Measurements from ENCODE around the gene C6orf89.

C6orf89 gene, protein sequence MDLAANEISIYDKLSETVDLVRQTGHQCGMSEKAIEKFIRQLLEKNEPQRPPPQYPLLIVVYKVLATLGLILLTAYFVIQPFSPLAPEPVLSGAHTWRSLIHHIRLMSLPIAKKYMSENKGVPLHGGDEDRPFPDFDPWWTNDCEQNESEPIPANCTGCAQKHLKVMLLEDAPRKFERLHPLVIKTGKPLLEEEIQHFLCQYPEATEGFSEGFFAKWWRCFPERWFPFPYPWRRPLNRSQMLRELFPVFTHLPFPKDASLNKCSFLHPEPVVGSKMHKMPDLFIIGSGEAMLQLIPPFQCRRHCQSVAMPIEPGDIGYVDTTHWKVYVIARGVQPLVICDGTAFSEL

GRCh38 chr6:36885461-36886401, at the start of gene C6orf89:
TSS of gene C6orf89 (plus strand) at chr6:36885952. CDS start at chr6:36899445, 13,493 bp downstream.
- DNase-seq (ENCODE audit: low read depth), result peak; percentile 96

- no peak for DNase-seq (ENCODE audit: low read depth)
Measured at GRCh38 chr6:36836111-36837021, 49.4 kb upstream of the C6orf89 start.

DNA sequence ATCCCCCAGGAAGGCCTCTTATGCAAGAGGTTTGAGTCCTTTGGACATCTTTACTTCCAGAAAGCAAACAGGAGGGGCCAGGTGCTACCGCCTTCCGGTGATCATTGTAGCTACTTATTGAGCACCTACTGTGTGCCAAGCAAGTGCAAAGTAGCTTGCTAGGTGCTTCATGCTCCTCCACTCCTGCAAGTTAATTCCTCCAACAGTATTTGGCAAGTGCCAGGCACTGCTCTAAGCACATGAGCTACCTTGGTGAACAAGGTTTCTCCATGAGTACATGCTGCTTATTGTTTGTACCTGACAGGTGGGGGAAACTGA, 48.8 kb upstream of the C6orf89 start:
- DNase-seq (ENCODE audit: low read depth), result no peak

DNA sequence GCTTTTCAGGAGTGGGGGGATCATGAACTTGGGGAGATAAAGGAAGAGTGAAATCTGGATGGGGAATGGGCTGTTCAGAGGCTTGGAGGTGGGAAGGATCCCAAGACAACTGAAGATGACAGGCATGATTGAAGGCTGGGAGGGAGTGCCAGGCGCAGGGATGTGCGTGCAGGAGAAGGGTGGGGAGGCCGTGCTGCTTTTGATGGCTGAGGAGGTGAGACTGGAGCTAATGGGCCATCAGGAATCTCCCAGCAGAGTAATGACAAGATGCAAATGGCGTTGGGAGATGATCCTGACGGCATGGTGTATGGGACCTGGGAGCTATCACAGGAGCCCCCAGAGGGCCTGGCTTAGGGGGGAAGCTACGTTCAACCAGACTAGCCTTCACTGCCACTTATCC, 48.1 kb upstream of the C6orf89 start:
- DNase-seq (ENCODE audit: low read depth), result no peak

- DNase-seq (ENCODE audit: low read depth), result no peak
Measured at GRCh38 chr6:36838896-36839748, 46.6 kb upstream of the C6orf89 start, which contains the start of gene CPNE5. TSS of gene CPNE5 (minus strand) at chr6:36839444. CDS start at chr6:36839377, 67 bp downstream.

DNA sequence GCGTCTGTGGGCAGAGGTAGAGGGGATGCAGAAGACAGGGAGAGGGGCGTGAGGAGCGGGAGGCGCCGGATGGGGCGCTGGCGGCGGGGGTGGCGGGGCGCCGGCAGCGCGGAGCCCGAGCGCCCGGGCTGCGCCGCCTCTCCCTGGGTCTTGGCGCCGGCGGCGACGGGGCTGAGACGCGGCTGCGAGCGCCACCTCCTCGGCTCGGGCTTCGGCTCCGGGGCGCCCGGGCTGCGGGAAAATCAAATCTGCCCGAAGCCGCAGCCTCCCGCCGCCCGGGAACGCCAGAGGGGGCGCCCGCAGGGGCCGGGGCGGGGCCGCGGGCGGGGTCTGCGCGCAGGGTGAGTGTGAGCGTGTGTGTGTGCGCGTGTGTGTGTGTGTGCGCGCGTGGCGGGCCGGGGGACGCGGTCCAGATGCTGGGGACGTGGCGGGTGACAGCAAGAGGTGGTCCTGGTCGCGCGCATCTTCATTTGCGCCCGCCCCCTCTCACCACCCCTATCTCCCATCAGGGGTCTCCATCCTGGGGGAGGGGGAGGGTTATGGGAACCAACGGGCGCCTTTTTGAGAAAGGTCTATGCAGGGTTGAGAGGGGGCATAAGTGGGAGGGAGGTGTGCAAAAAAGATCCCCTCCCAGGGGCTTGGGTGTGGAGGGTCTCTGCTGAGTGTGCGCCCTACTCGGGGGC, 45.9 kb upstream of the C6orf89 start:
- no peak for DNase-seq (ENCODE audit: low read depth)

- no peak for DNase-seq (ENCODE audit: low read depth)
Measured at GRCh38 chr6:36840432-36841403, 45.0 kb upstream of the C6orf89 start.

DNA sequence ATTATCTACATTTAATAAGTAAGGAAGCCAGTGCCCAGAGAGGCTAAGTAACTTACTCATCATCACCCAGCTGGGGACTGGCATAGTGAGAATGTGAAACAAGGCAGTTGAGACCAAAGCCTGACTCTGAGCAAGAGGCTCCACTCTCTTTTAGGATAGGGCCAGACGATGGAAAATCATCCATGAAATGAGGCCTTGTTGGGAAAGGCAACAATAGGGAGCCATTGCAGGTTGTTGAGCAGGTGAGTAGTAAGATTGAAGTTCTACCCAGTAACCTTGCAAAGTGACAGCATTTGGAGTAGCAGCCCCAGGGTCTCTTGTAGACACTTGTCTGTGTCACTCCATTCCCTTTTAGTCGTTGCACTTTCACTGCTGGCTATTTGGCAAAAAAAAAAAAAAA, 44.0 kb upstream of the C6orf89 start:
- DNase-seq (ENCODE audit: low read depth), result no peak

GRCh38 chr6:36843170-36843569, 42.6 kb upstream of the C6orf89 start:
- no peak for DNase-seq (ENCODE audit: low read depth)

- DNase-seq (ENCODE audit: low read depth), result no peak
Measured at GRCh38 chr6:36844232-36845170, 41.3 kb upstream of the C6orf89 start.

GRCh38 chr6:36845233-36845632, 40.5 kb upstream of the C6orf89 start:
- no peak for DNase-seq (ENCODE audit: low read depth)

- no peak for DNase-seq (ENCODE audit: low read depth)
Measured at GRCh38 chr6:36847152-36847551, 38.6 kb upstream of the C6orf89 start.

GRCh38 chr6:36847991-36848390, 37.8 kb upstream of the C6orf89 start:
- no peak for DNase-seq (ENCODE audit: low read depth)

GRCh38 chr6:36848658-36849441, 36.9 kb upstream of the C6orf89 start:
- DNase-seq (ENCODE audit: low read depth), result no peak

GRCh38 chr6:36850021-36850420, 35.7 kb upstream of the C6orf89 start:
- no peak for DNase-seq (ENCODE audit: low read depth)

DNA sequence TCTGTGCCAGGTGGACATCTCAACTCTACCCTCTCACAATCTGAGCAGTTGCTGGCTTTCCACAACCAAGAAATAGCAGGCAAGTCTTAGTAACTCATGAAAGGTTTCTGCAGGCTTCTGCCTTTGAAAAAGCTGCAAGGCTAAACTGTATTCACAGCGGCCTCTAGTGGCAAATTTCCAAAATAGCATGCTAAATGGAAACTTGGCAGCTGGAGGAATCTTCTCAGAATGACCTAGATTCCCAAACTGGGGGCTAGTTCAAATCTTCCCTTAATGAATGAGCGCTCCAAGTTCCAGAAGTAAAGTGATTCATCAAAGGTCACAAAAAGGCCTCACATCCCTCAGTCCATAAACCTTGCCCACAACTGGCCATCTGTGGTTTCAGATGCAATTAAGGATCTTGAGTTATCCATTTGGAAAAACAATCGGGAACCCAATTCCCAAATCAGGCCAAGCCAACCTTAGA, 34.6 kb upstream of the C6orf89 start:
- DNase-seq (ENCODE audit: low read depth), result no peak

- DNase-seq (ENCODE audit: low read depth), result no peak
Measured at GRCh38 chr6:36851626-36852025, 34.1 kb upstream of the C6orf89 start.

Measured in stimulated activated CD8-positive, alpha-beta memory T cell treated with anti-CD3 and anti-CD28 coated beads, Interleukin-12 subunit alpha, Interleukin-12 subunit beta, amount 100 ng/mL, for 1 hour (primary cell).